GM19099 (cell line): ENCODE results near the gene CAPN15.

ENCODE experiments used
- POLR2A ChIP-seq: IDR thresholded peaks from 3 replicates; pipeline ENCODE4 v1.6.1; 2011; ENCODE audit warnings: low read depth; ENCODE audit not compliant: insufficient read length; ENCODE audit errors: extremely low read depth

Gene CAPN15

DNA sequence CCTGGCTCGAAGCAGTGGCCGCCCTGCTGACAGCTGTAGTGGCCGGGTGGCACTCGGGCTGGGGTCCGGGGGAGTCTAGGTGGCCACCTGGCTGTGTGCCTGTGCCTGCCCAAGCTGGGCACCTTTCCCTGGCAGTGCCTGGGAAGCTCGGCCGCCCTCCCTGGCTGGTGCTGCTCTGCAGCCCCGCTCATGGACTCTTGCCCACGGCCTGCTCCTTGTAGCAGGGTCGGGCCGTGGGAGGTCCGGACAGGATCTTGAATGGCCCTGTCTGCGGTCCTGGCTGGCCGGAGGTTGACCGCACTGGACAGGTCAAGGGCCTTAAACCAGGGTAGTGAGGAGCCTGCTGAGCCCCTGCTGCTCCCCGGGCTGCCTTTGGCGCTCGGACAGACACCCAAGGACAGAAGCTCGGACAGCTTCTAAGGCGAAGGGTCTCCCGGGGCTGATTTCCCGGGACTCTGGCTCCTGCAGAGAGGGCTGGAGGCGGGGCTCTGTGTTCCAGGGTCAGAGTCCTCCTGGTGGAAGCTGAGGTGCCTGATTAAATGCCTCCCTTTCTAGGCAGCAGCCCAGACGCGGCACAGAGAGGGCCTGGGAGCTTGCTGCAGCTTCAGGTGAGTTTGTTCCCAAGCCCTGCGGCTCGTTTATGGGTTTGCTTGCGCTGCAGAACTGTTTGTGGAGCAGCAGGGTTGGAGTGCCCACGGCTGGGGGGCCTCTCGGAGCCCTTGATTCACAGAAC lies 6.0 kb downstream of the CAPN15 start:
- no peak for TF ChIP-seq POLR2A

- no peak for TF ChIP-seq POLR2A
Observed at GRCh38 chr16:534135-534534, 6.6 kb downstream of the CAPN15 start.

- TF ChIP-seq POLR2A = no peak
Observed at GRCh38 chr16:534856-535445, 7.4 kb downstream of the CAPN15 start.

- no peak for TF ChIP-seq POLR2A
Observed at GRCh38 chr16:535446-536405, 8.2 kb downstream of the CAPN15 start.

GRCh38 chr16:536746-537145 lies 9.2 kb downstream of the CAPN15 start:
- TF ChIP-seq POLR2A = no peak

- TF ChIP-seq POLR2A = no peak
Observed at GRCh38 chr16:537415-538335, 10.2 kb downstream of the CAPN15 start.

GRCh38 chr16:539901-540530 lies 12.5 kb downstream of the CAPN15 start:
- TF ChIP-seq POLR2A = no peak

DNA sequence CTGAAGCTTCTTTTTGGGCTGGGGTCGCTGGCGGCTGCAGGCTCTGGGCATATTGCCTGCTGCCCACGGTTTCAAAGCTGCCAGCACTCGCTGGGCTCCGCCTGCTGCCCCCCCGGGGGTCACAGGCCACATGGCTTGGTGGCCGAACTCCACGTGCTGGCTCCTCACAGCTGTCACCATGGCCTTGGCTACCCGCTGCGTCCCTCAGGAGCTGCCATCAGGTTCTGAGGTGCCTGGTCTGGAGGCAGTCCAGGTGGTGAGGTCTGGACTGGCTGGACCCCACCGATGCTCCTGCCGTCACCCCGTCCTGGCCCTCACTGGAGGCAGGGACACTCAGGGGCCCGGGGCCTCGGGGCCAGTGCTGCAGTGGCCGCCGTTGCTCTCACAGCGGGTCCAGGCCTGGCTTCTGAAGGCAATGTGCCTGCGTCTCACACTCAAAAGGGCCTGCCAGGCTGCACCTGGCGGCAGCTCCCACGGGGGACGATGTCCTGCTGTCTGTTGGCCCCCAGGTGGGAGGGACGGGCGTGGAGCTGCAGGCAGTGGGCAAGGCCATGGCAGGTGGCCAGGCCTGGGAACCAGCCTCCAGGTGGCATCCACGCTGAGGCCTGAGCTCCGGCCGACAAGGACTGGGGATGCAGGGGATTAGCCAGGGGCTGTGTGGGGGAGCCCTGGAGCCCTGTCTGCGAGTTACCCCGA lies 13.3 kb downstream of the CAPN15 start:
- TF ChIP-seq POLR2A = no peak

DNA sequence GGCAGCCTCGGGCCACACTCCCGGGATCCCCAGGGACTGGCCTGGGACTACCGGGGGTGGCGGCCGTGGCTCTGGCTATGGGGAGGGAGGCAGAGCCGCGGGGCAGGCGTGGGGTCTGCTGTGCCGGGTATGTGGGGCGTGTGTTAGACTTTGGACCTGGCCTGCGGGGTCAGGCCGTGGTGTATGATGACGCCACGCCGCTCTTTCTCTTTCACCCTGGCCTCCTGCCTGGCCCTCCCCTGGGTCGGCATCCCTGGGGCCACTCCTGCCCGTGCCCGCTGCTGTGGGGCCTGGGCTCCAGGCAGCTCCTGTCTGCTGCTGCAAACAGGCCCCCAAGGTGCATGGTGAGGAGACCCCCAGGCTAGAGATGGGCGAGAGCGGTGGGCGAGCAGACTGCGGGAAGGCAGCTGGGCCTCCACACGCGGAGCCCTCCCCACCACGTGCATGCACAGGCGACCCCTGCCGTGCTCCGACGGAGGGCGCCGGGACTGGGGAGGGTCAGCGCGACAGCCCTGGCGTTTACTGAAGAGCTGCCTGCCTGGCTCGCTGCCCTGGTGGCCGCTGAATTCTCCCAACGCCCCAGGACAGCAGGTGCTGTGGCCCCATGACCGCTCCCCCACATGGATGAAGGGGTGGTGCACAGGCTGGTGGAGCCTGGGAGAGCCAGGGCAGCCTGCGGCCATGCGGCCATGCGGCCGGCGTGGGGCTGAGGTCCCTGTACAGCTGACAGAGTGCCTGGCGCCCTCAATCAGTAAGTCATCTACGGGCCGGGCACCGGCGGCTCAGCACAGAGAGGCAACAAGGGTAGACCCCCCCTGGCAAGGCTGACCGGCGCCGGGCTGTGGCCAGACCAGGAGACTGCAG lies 16.0 kb downstream of the CAPN15 start:
- no peak for TF ChIP-seq POLR2A

DNA sequence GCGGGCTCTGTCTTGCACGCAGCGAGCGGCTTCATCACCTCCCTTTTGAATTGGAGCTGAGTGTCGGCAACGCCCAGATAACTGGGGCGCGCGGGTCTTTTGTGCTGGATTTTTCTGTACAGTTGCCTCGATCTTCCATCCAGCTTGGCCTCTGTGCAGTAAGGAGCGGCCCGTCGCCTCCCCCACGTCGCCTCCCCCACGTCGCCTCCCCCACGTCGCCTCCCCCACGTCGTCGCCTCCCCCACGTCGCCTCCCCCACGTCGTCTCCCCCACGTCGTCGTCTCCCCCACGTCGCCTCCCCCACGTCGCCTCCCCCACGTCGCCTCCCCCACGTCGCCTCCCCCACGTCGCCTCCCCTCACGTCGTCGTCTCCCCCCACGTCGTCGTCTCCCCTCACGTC lies 17.0 kb downstream of the CAPN15 start:
- TF ChIP-seq POLR2A = no peak

GRCh38 chr16:546909-547770 lies 19.6 kb downstream of the CAPN15 start:
- no peak for TF ChIP-seq POLR2A

GRCh38 chr16:548586-548985 lies 21.1 kb downstream of the CAPN15 start:
- TF ChIP-seq POLR2A = no peak
